GM18861 (cell line): ENCODE results near the gene MEDAG.

Experiments
- ATAC-seq: cut with Tn5 transposase; IDR thresholded peaks from one replicate; pipeline ENCODE4 v1.9.1; 2021; ENCODE audit not compliant: unreplicated experiment

The MEDAG gene

GRCh38 chr13:30936971-30937370 is 30.9 kb downstream of the MEDAG start:
- no peak for ATAC-seq

- no peak for ATAC-seq
Measured at GRCh38 chr13:30943881-30944280, 37.8 kb downstream of the MEDAG start.

GRCh38 chr13:30957258-30957943 is 51.3 kb downstream of the MEDAG start:
- ATAC-seq, result no peak

- ATAC-seq, result no peak
Measured at GRCh38 chr13:30959678-30960077, 53.6 kb downstream of the MEDAG start.

GRCh38 chr13:30963791-30964190 is 57.7 kb downstream of the MEDAG start:
- no peak for ATAC-seq

- no peak for ATAC-seq
Measured at GRCh38 chr13:30965380-30965779, 59.3 kb downstream of the MEDAG start.

- ATAC-seq, result no peak
Measured at GRCh38 chr13:30966101-30966500, 60.0 kb downstream of the MEDAG start.

- ATAC-seq, result no peak
Measured at GRCh38 chr13:30968846-30969245, 62.8 kb downstream of the MEDAG start.

- ATAC-seq, result no peak
Measured at GRCh38 chr13:30971575-30971974, 65.5 kb downstream of the MEDAG start.

GRCh38 chr13:30972888-30973377 is 66.9 kb downstream of the MEDAG start:
- no peak for ATAC-seq

GRCh38 chr13:30974350-30974749 is 68.3 kb downstream of the MEDAG start:
- peak; percentile 66 for ATAC-seq
